Parathyroid adenoma (tissue), 2 donors: ENCODE results near the gene NME7.

Source experiments
- H2AFZ ChIP-seq: fragments of 300-600 bp; sonication (generic); one replicate; pipeline ENCODE4 v1.7.0; 2017; ENCODE audit warnings: antibody characterized with exemption, mild to moderate bottlenecking
- H3K27ac ChIP-seq: fragments of 300-600 bp; sonication (generic); one replicate; pipeline ENCODE4 v1.7.0; 2017
- H3K27me3 ChIP-seq: fragments of 300-600 bp; sonication (generic); one replicate; pipeline ENCODE4 v1.7.0; 2017; ENCODE audit warnings: low read length; ENCODE audit not compliant: control insufficient read depth, insufficient read depth
- H3K36me3 ChIP-seq: fragments of 300-600 bp; sonication (generic); one replicate; pipeline ENCODE4 v1.7.0; 2017; ENCODE audit warnings: low read length; ENCODE audit not compliant: control insufficient read depth, insufficient read depth
- H3K4me1 ChIP-seq: fragments of 300-600 bp; sonication (generic); one replicate; pipeline ENCODE4 v1.7.0; 2017; ENCODE audit warnings: control low read depth
- H3K4me2 ChIP-seq: fragments of 300-600 bp; sonication (generic); one replicate; pipeline ENCODE4 v1.7.0; 2017; ENCODE audit warnings: low read length
- H3K4me3 ChIP-seq: fragments of 300-600 bp; sonication (generic); one replicate; pipeline ENCODE4 v1.7.0; 2017; ENCODE audit warnings: low read depth, low read length
- H3K79me2 ChIP-seq: fragments of 300-600 bp; sonication (generic); one replicate; pipeline ENCODE4 v1.7.0; 2017; ENCODE audit warnings: control low read depth
- H3K9ac ChIP-seq: fragments of 300-600 bp; sonication (generic); one replicate; pipeline ENCODE4 v1.7.0; 2017; ENCODE audit warnings: mild to moderate bottlenecking
- H3K9me3 ChIP-seq: fragments of 300-600 bp; sonication (generic); one replicate; pipeline ENCODE4 v1.7.0; 2017; ENCODE audit warnings: low read length; ENCODE audit not compliant: control insufficient read depth
- CTCF ChIP-seq: fragments of 300-600 bp; sonication (generic); IDR thresholded peaks from one replicate; pipeline ENCODE4 v1.7.0; 2017; ENCODE audit warnings: antibody characterized with exemption, mild to moderate bottlenecking
- donor health status: primary hyperparathyroidism.

Gene NME7

GRCh38 chr1:169236880-169237279 lies 130.7 kb downstream of the NME7 start:
- Histone ChIP-seq H3K4me3 (no peak overlapping the region), H3K27ac (no peak overlapping the region), H3K4me1 (peaks cover 4% of the 10 kb centered on the region), H3K27me3 (no peaks in the 10 kb centered on the region), H3K9me3 (no peaks in the 10 kb centered on the region), H3K4me2 (no peak overlapping the region), H3K9ac (no peak overlapping the region), H2AFZ (no peak overlapping the region), H3K36me3 (no peaks in the 10 kb centered on the region), H3K79me2 (no peaks in the 10 kb centered on the region)
- no peak for TF ChIP-seq CTCF

- Histone ChIP-seq H3K36me3 (no peaks in the 10 kb centered on the region), H3K4me2 (no peak overlapping the region), H3K4me3 (no peak overlapping the region)
These were observed 131.5 kb downstream of the NME7 start for GRCh38 chr1:169236143-169236542.

GRCh38 chr1:169235568-169235967 lies 132.0 kb downstream of the NME7 start:
- Histone ChIP-seq H3K27ac (no peak overlapping the region), H3K36me3 (no peaks in the 10 kb centered on the region), H3K27me3 (no peaks in the 10 kb centered on the region), H3K4me1 (no peaks in the 10 kb centered on the region), H2AFZ (no peak overlapping the region), H3K79me2 (no peaks in the 10 kb centered on the region), H3K4me2 (no peak overlapping the region), H3K9me3 (no peaks in the 10 kb centered on the region), H3K4me3 (no peak overlapping the region), H3K9ac (no peak overlapping the region)
- no peak for TF ChIP-seq CTCF

More at GRCh38 chr1:169236143-169236542, 131.5 kb downstream of the NME7 start:
- H3K9me3 ChIP-seq: no peaks in the 10 kb centered on the region
- peaks cover 4% of the 10 kb centered on the region for H3K4me1 ChIP-seq
- H2AFZ ChIP-seq: no peak overlapping the region
- H3K9ac ChIP-seq: no peak overlapping the region
- no peak overlapping the region for H3K27ac ChIP-seq
- no peaks in the 10 kb centered on the region for H3K27me3 ChIP-seq
- no peaks in the 10 kb centered on the region for H3K79me2 ChIP-seq
- TF ChIP-seq CTCF: no peak

GRCh38 chr1:169234780-169235179 lies 132.8 kb downstream of the NME7 start:
- Histone ChIP-seq H2AFZ (no peak overlapping the region), H3K36me3 (no peaks in the 10 kb centered on the region), H3K27ac (no peak overlapping the region), H3K9me3 (no peaks in the 10 kb centered on the region), H3K79me2 (no peaks in the 10 kb centered on the region), H3K4me1 (no peaks in the 10 kb centered on the region), H3K4me3 (no peak overlapping the region), H3K9ac (no peak overlapping the region), H3K27me3 (no peaks in the 10 kb centered on the region), H3K4me2 (no peak overlapping the region)
- no peak for TF ChIP-seq CTCF

- no peak overlapping the region for H3K4me2 ChIP-seq
- H3K27ac ChIP-seq: no peak overlapping the region
- TF ChIP-seq CTCF: no peak
- no peaks in the 10 kb centered on the region for H3K27me3 ChIP-seq
- no peak overlapping the region for H3K4me3 ChIP-seq
- no peaks in the 10 kb centered on the region for H3K4me1 ChIP-seq
- no peak overlapping the region for H2AFZ ChIP-seq
- no peak overlapping the region for H3K9ac ChIP-seq
- H3K9me3 ChIP-seq: no peaks in the 10 kb centered on the region
- H3K36me3 ChIP-seq: no peaks in the 10 kb centered on the region
- no peaks in the 10 kb centered on the region for H3K79me2 ChIP-seq
These were observed 150.0 kb downstream of the NME7 start for GRCh38 chr1:169217636-169218035.
